Measurements from ENCODE around the gene IRX1. TPM values are rescaled to one million over a fixed set of nuclear protein-coding genes. Genes with fewer than 3 reads are reported as not detected.

Gene IRX1
- total RNA-seq, 1 donor from 2014 or later, result 2.9 TPM

- no peak for DNase-seq (ENCODE audit: low spot score)
- Mint-ChIP-seq H3K4me3 (ENCODE audit: unreplicated experiment) (peak overlapping the region; percentile 19), H3K4me1 (ENCODE audit: low read depth) (peaks cover 25% of the 10 kb centered on the region), H3K27me3 (ENCODE audit: low read depth) (peaks cover 25% of the 10 kb centered on the region), H3K36me3 (ENCODE audit: low read depth) (peaks cover 7% of the 10 kb centered on the region), H3K9me3 (ENCODE audit: low read depth) (no peaks in the 10 kb centered on the region), H3K27ac (ENCODE audit: unreplicated experiment) (no peak overlapping the region)
- no peak for TF ChIP-seq CTCF (IDR thresholded peaks at IDR 0.05)
These were observed 5.6 kb downstream of the IRX1 start for GRCh38 chr5:3601061-3601710.

- Mint-ChIP-seq H3K27me3 (ENCODE audit: low read depth) (peaks cover 25% of the 10 kb centered on the region), H3K4me1 (ENCODE audit: low read depth) (peaks cover 21% of the 10 kb centered on the region), H3K36me3 (ENCODE audit: low read depth) (peaks cover 7% of the 10 kb centered on the region), H3K27ac (ENCODE audit: unreplicated experiment) (no peak overlapping the region), H3K9me3 (ENCODE audit: low read depth) (no peaks in the 10 kb centered on the region), H3K4me3 (ENCODE audit: unreplicated experiment) (peak overlapping the region; percentile 57)
- no peak for TF ChIP-seq CTCF (IDR thresholded peaks at IDR 0.05)
- no peak for DNase-seq (ENCODE audit: low spot score)
These were observed 6.5 kb downstream of the IRX1 start for GRCh38 chr5:3601911-3602782.

- TF ChIP-seq CTCF (IDR thresholded peaks at IDR 0.05), result peak; percentile 81
- Mint-ChIP-seq H3K27ac (ENCODE audit: unreplicated experiment) (no peak overlapping the region), H3K4me3 (ENCODE audit: unreplicated experiment) (peak overlapping the region; percentile 57), H3K9me3 (ENCODE audit: low read depth) (no peaks in the 10 kb centered on the region), H3K36me3 (ENCODE audit: low read depth) (peaks cover 7% of the 10 kb centered on the region), H3K4me1 (ENCODE audit: low read depth) (peaks cover 15% of the 10 kb centered on the region), H3K27me3 (ENCODE audit: low read depth) (peaks cover 19% of the 10 kb centered on the region)
- no peak for DNase-seq (ENCODE audit: low spot score)
These were observed 7.3 kb downstream of the IRX1 start for GRCh38 chr5:3602785-3603502.

GRCh38 chr5:3604501-3604900, 8.9 kb downstream of the IRX1 start:
- no peak for DNase-seq (ENCODE audit: low spot score)
- Mint-ChIP-seq H3K4me1 (ENCODE audit: low read depth) (peaks cover 8% of the 10 kb centered on the region), H3K4me3 (ENCODE audit: unreplicated experiment) (no peak overlapping the region), H3K27me3 (ENCODE audit: low read depth) (peaks cover 12% of the 10 kb centered on the region), H3K27ac (ENCODE audit: unreplicated experiment) (no peak overlapping the region), H3K36me3 (ENCODE audit: low read depth) (peaks cover 5% of the 10 kb centered on the region), H3K9me3 (ENCODE audit: low read depth) (no peaks in the 10 kb centered on the region)
- no peak for TF ChIP-seq CTCF (IDR thresholded peaks at IDR 0.05)
